Tibial artery (tissue), 4 donors: ENCODE data around the gene VWA5B2.

Experiments
- DNase-seq, 2 donors: peaks; one replicate each; pipeline ENCODE4 v3.0.0-alpha.2; 2019
- H3K27ac ChIP-seq, 2 donors: fragments of 200-600 bp; sonication (generic) in 1 of 2; 1 replicate in 1 of 2; 2 replicates in 1 of 2; pipeline ENCODE4 v1.5.1; 2018 to 2019; ENCODE audit warnings: mild to moderate bottlenecking in 1 of 2
- H3K27me3 ChIP-seq, 2 donors: fragments of 200-600 bp; sonication (generic) in 1 of 2; one replicate each; pipeline versions ENCODE4 v1.5.1 to v1.6.0; 2016 to 2019
- H3K36me3 ChIP-seq, 3 donors: fragments of 200-600 bp; sonication (generic) in 2 of 3; one replicate each; pipeline ENCODE4 v1.5.1; 2016 to 2019; ENCODE audit warnings: mild to moderate bottlenecking in 2 of 3
- H3K4me1 ChIP-seq, 4 donors: fragments of 200-600 bp; sonication (generic) in 2 of 4; 1 replicate in 3 of 4; 2 replicates in 1 of 4; pipeline ENCODE4 v1.5.1; 2016 to 2019
- H3K4me3 ChIP-seq, 2 donors: fragments of 200-600 bp; sonication (generic) in 1 of 2; 1 replicate in 1 of 2; 2 replicates in 1 of 2; pipeline ENCODE4 v1.5.1; 2018 to 2019; ENCODE audit warnings: mild to moderate bottlenecking in 2 of 2
- H3K9me3 ChIP-seq, 3 donors: fragments of 200-600 bp; sonication (generic) in 1 of 3; one replicate each; pipeline ENCODE4 v1.5.1; 2016 to 2019
- CTCF ChIP-seq, 2 experiments: fragments of 200-600 bp in 1 of 2; fragments of 450-650 bp in 1 of 2; IDR thresholded peaks; one replicate each; pipeline ENCODE4 v1.5.1; 2017 to 2019; ENCODE audit warnings: antibody characterized with exemption in 2 of 2, mild to moderate bottlenecking in 1 of 2, moderate library complexity in 1 of 2
- intact Hi-C: fragments of 100-400 bp; cut with DNase I; formaldehyde crosslinking; loops from one replicate; pipeline ENCODE4 v1.15.0; 2023; ENCODE audit warnings: low total_unique reads

The VWA5B2 gene

DNA sequence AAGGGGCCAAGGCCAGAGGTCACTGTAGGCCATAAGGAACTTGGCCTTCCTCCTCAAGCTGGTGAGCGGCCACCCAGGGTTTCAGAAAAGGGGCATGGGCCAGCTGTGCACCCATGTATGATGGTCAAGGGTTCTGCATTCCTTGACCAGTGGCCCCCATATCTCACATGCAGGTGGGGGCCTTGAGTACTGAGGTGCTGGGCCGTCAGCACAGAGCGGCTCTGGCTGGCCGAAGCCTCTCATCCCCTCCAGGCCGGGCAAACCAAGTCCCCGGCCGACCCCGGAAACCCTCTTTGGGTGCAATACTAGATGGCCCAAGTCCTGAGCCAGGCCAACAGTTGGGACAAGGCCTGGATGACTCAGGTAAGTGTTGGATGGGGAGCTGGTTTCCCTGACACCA is 9.8 kb downstream of the VWA5B2 start:
- DNase-seq: peak in 1 of 2 donors; percentile 60
- H3K4me1 ChIP-seq: peaks cover 0 to 8% (median 4%) of the 10 kb centered on the region in 4 donors
- peaks cover 19 to 29% (median 19%) of the 10 kb centered on the region in 3 donors for H3K36me3 ChIP-seq
- no peak for TF ChIP-seq CTCF (IDR thresholded peaks at IDR 0.05)
- H3K27me3 ChIP-seq: peaks cover 0 to 32% of the 10 kb centered on the region in 2 donors
- no peaks in the 10 kb centered on the region for H3K9me3 ChIP-seq
- H3K27ac ChIP-seq: no peak overlapping the region
- no peak overlapping the region for H3K4me3 ChIP-seq
- intact Hi-C loops: no loop called here

GRCh38 chr3:184239708-184240107 is 10.3 kb downstream of the VWA5B2 start:
- H3K27ac ChIP-seq: no peak overlapping the region
- intact Hi-C loops: loop anchor here (10.0 kb wide), 1 partner anchor 225 kb away; the partner anchor contains the start of gene ABCC5
- no peak for TF ChIP-seq CTCF (IDR thresholded peaks at IDR 0.05)
- peaks cover 0 to 8% (median 4%) of the 10 kb centered on the region in 4 donors for H3K4me1 ChIP-seq
- no peaks in the 10 kb centered on the region for H3K9me3 ChIP-seq
- H3K36me3 ChIP-seq: peaks cover 23 to 34% (median 24%) of the 10 kb centered on the region in 3 donors
- peaks cover 0 to 29% of the 10 kb centered on the region in 2 donors for H3K27me3 ChIP-seq
- DNase-seq: peak in 1 of 2 donors; percentile 53
- H3K4me3 ChIP-seq: no peak overlapping the region

DNA sequence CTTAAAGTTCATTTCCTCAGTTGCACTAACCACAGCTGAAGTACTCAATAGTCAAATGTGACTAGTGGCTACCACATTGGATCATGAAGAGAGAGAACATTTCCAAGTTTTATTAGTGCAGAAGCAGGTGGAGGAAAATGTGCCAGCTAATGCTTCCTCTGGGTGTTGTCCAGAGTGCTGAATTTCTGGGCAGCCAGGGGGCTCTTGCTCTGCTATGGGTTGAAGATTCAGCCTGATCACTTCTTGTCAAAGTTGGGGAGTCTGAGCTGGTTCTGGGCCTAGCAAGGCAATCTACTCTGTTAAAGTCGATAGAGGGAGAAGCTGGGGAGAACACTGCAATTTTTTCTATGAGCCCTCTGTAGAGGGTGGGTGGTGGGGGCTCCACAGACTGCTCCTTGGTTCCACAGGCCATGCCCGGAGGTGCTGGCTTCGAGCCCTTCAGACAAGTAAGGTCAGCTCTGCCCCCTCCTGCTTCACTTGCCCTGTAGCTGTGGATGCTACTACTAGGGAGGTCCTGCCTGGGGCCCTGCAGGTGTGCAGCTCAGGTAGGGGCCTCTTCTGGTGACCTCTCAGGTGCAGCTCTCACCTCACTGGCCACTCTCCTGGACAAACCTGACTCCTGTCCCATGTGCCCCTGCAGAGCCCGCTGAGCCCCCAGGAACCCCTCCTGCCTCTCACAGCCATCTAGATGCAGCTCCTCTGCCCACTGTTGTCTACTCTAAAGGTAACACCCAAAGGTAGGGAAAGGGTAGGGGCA is 11.2 kb downstream of the VWA5B2 start:
- no peak overlapping the region for H3K4me3 ChIP-seq
- no peak for DNase-seq
- no peak overlapping the region for H3K27ac ChIP-seq
- H3K9me3 ChIP-seq: no peaks in the 10 kb centered on the region
- TF ChIP-seq CTCF (IDR thresholded peaks at IDR 0.05): no peak
- H3K27me3 ChIP-seq: peaks cover 0 to 29% of the 10 kb centered on the region in 2 donors
- intact Hi-C loops: loop anchor here (10.0 kb wide), 1 partner anchor 226 kb away; the partner anchor contains the start of gene ABCC5
- H3K4me1 ChIP-seq: peaks cover 0 to 8% (median 4%) of the 10 kb centered on the region in 4 donors
- H3K36me3 ChIP-seq: peaks cover 32 to 43% (median 32%) of the 10 kb centered on the region in 3 donors

DNA sequence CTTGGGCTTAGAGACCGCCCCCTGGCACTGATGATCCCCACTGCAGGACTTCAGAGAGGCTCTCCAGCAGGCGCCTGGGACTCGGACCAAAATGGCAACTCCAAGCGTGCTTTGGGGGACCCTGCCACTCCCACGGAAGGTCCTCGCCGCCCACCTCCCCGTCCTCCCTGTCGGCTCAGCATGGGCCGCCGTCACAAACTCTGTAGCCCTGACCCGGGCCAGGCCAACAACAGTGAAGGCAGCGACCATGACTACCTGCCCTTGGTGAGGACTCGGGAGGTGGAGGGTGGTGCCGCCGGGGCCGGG is 11.7 kb downstream of the VWA5B2 start:
- no peak overlapping the region for H3K4me3 ChIP-seq
- no peaks in the 10 kb centered on the region for H3K9me3 ChIP-seq
- no peak for TF ChIP-seq CTCF (IDR thresholded peaks at IDR 0.05)
- intact Hi-C loops: loop anchor here (10.0 kb wide), 1 partner anchor 226 kb away; the partner anchor contains the start of gene ABCC5
- H3K27ac ChIP-seq: no peak overlapping the region
- no peak for DNase-seq
- H3K4me1 ChIP-seq: peaks cover 0 to 8% (median 4%) of the 10 kb centered on the region in 4 donors
- H3K27me3 ChIP-seq: peaks cover 0 to 24% of the 10 kb centered on the region in 2 donors
- H3K36me3 ChIP-seq: peaks cover 32 to 46% (median 34%) of the 10 kb centered on the region in 3 donors

DNA sequence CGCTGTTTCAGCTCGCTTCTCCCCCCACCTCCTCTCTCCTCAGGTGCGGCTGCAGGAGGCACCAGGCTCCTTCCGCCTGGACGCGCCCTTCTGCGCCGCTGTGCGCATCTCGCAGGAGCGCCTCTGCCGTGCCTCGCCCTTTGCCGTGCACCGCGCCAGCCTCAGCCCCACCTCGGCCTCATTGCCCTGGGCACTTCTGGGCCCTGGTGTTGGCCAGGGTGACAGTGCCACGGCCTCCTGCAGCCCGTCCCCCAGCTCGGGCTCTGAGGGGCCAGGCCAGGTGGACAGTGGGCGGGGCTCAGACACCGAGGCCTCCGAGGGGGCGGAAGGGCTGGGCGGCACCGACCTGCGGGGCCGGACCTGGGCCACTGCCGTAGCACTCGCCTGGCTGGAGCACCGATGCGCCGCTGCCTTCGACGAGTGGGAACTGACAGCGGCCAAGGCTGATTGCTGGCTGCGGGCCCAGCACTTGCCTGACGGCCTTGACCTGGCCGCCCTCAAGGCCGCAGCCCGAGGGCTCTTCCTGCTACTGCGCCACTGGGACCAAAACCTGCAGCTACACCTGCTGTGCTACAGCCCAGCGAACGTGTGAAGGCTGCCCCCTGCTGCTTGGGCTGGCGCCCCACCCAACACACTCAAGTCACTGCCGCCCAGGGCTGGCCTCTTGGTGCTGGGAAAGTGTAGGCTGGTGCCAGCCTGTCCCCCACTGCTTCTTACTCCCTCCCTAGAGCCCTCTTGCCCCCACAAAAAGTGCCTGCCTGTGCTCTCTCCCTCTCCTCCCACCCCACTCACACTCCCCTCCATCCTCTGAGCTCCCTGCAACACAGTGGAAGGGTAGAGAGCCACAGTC is 12.3 kb downstream of the VWA5B2 start:
- no peak overlapping the region for H3K27ac ChIP-seq
- peak in 1 of 2 experiments; percentile 29 for TF ChIP-seq CTCF (IDR thresholded peaks at IDR 0.05)
- intact Hi-C loops: loop anchor here (10.0 kb wide), 1 partner anchor 227 kb away; the partner anchor contains the start of gene ABCC5
- H3K4me1 ChIP-seq: peaks cover 0 to 8% (median 4%) of the 10 kb centered on the region in 4 donors
- DNase-seq: no peak
- peaks cover 0 to 19% of the 10 kb centered on the region in 2 donors for H3K27me3 ChIP-seq
- H3K36me3 ChIP-seq: peaks cover 32 to 46% (median 34%) of the 10 kb centered on the region in 3 donors
- no peaks in the 10 kb centered on the region for H3K9me3 ChIP-seq
- no peak overlapping the region for H3K4me3 ChIP-seq
